ENCODE results near the gene SIRT3. TPM values are rescaled to one million over a fixed set of nuclear protein-coding genes. Genes with fewer than 3 reads are reported as not detected.
A peak's percentile ranks its signal among the peaks of the same experiment; 100 is the strongest.

The SIRT3 gene
- polyA plus RNA-seq = 10 to 100 TPM; 15.9 to 46.7 (median 19.6) TPM
- long read RNA-seq, donor 1, transcript SIRT3-201 (7 exons, 2,543 nt) = major isoform, 5 of 14 reads
- long read RNA-seq, donor 1, partial matches to known transcripts = 5 of 14 reads
- long read RNA-seq, donor 1, other reads (novel, unspliced or antisense) = 0 of 14 reads
- long read RNA-seq, donor 2, partial matches to known transcripts = 0 of 3 reads
- long read RNA-seq, donor 2, other reads (novel, unspliced or antisense) = 0 of 3 reads
- long read RNA-seq, donor 3, partial matches to known transcripts = 0 of 5 reads
- long read RNA-seq, donor 3, other reads (novel, unspliced or antisense) = 0 of 5 reads
- long read RNA-seq, donor 4 = 0 reads
- long read RNA-seq, donor 5, partial matches to known transcripts = 0 of 4 reads
- long read RNA-seq, donor 5, other reads (novel, unspliced or antisense) = 0 of 4 reads
- long read RNA-seq, donor 6, partial matches to known transcripts = 31 of 35 reads
- long read RNA-seq, donor 6, other reads (novel, unspliced or antisense) = 0 of 35 reads
- long read RNA-seq, donor 7 = 0 reads
- long read RNA-seq, donor 8 = 0 reads
- long read RNA-seq, donor 9, partial matches to known transcripts = 0 of 3 reads
- long read RNA-seq, donor 9, other reads (novel, unspliced or antisense) = 0 of 3 reads
- long read RNA-seq, donor 10, partial matches to known transcripts = 0 of 7 reads
- long read RNA-seq, donor 10, other reads (novel, unspliced or antisense) = 0 of 7 reads

- WGBS, 3 donors = 0 to 1% (median 0%) methylated on average over 24 to 70 of the region's 70 CpGs
- Histone ChIP-seq H3K4me3 (ENCODE audit: low read depth in 1 of 3, low read length in 3 of 3) (peak within 1 kb of the TSS; percentile 88 to 100 (median 94)), H3K27me3 (ENCODE audit: control insufficient read depth in 3 of 3, insufficient read depth in 3 of 3, low read length in 3 of 3) (no peaks in the 10 kb centered on the region), H3K36me3 (ENCODE audit: control insufficient read depth in 3 of 3, insufficient read depth in 2 of 3, low read depth in 1 of 3, low read length in 3 of 3) (peaks cover 0 to 26% (median 0%) of the 10 kb centered on the region in 3 donors), H3K9me3 (ENCODE audit: control insufficient read depth in 2 of 2, insufficient read depth in 1 of 2, low read depth in 1 of 2, low read length in 1 of 2) (no peaks in the 10 kb centered on the region), H3K4me1 (ENCODE audit: control insufficient read depth in 3 of 3, insufficient read depth in 2 of 3, low read depth in 1 of 3, low read length in 2 of 3) (peaks cover 2 to 22% (median 2%) of the 10 kb centered on the region in 3 donors), H3K27ac (ENCODE audit: low read depth in 1 of 3, low read length in 2 of 3) (peak within 1 kb of the TSS; percentile 85 to 100 (median 99))
- FAIRE-seq (no peak), DNase-seq (peak; percentile 90 to 92)
These were observed at the start of gene SIRT3 for GRCh38 chr11:235997-236773. SIRT3 (minus strand) TSS chr11:236342; CDS start chr11:236328, 14 bp downstream.

- no peak overlapping the region for H3K4me3 ChIP-seq (ENCODE audit: low read depth in 1 of 3, low read length in 3 of 3)
- peaks cover 1 to 44% (median 4%) of the 10 kb centered on the region in 3 donors for H3K4me1 ChIP-seq (ENCODE audit: control insufficient read depth in 3 of 3, insufficient read depth in 2 of 3, low read depth in 1 of 3, low read length in 2 of 3)
- no peak for FAIRE-seq
- 40 to 83% (median 54%) methylated on average over 7 to 8 of the region's 8 CpGs for WGBS, 3 donors
- peak overlapping the region in 2 of 3 donors; percentile 4 to 28 for H3K27ac ChIP-seq (ENCODE audit: low read depth in 1 of 3, low read length in 2 of 3)
- H3K9me3 ChIP-seq (ENCODE audit: control insufficient read depth in 2 of 2, insufficient read depth in 1 of 2, low read depth in 1 of 2, low read length in 1 of 2) = no peaks in the 10 kb centered on the region
- H3K36me3 ChIP-seq (ENCODE audit: control insufficient read depth in 3 of 3, insufficient read depth in 2 of 3, low read depth in 1 of 3, low read length in 3 of 3) = peaks cover 3 to 59% (median 20%) of the 10 kb centered on the region in 3 donors
- DNase-seq = no peak
- H3K27me3 ChIP-seq (ENCODE audit: control insufficient read depth in 3 of 3, insufficient read depth in 3 of 3, low read length in 3 of 3) = peaks cover 0 to 26% (median 12%) of the 10 kb centered on the region in 3 donors
These were observed 49.7 kb upstream of the SIRT3 start for GRCh38 chr11:285894-286220.

GRCh38 chr11:285021-285893 lies 49.1 kb upstream of the SIRT3 start:
- no peak overlapping the region for H3K4me3 ChIP-seq (ENCODE audit: low read depth in 1 of 3, low read length in 3 of 3)
- 57 to 71% (median 63%) methylated on average over 22 to 29 of the region's 29 CpGs for WGBS, 3 donors
- H3K9me3 ChIP-seq (ENCODE audit: control insufficient read depth in 2 of 2, insufficient read depth in 1 of 2, low read depth in 1 of 2, low read length in 1 of 2) = no peaks in the 10 kb centered on the region
- peaks cover 1 to 42% (median 4%) of the 10 kb centered on the region in 3 donors for H3K4me1 ChIP-seq (ENCODE audit: control insufficient read depth in 3 of 3, insufficient read depth in 2 of 3, low read depth in 1 of 3, low read length in 2 of 3)
- FAIRE-seq = no peak
- H3K27ac ChIP-seq (ENCODE audit: low read depth in 1 of 3, low read length in 2 of 3) = peak overlapping the region in 2 of 3 donors; percentile 28 to 40
- peaks cover 0 to 30% (median 14%) of the 10 kb centered on the region in 3 donors for H3K27me3 ChIP-seq (ENCODE audit: control insufficient read depth in 3 of 3, insufficient read depth in 3 of 3, low read length in 3 of 3)
- DNase-seq = peak in 1 of 2 donors; percentile 19
- H3K36me3 ChIP-seq (ENCODE audit: control insufficient read depth in 3 of 3, insufficient read depth in 2 of 3, low read depth in 1 of 3, low read length in 3 of 3) = peaks cover 3 to 58% (median 23%) of the 10 kb centered on the region in 3 donors

GRCh38 chr11:284105-285020 lies 48.2 kb upstream of the SIRT3 start:
- Histone ChIP-seq H3K27me3 (ENCODE audit: control insufficient read depth in 3 of 3, insufficient read depth in 3 of 3, low read length in 3 of 3) (peaks cover 0 to 32% (median 14%) of the 10 kb centered on the region in 3 donors), H3K4me1 (ENCODE audit: control insufficient read depth in 3 of 3, insufficient read depth in 2 of 3, low read depth in 1 of 3, low read length in 2 of 3) (peaks cover 0 to 33% (median 1%) of the 10 kb centered on the region in 3 donors), H3K27ac (ENCODE audit: low read depth in 1 of 3, low read length in 2 of 3) (peak overlapping the region in 1 of 3 donors; percentile 66), H3K9me3 (ENCODE audit: control insufficient read depth in 2 of 2, insufficient read depth in 1 of 2, low read depth in 1 of 2, low read length in 1 of 2) (no peaks in the 10 kb centered on the region), H3K36me3 (ENCODE audit: control insufficient read depth in 3 of 3, insufficient read depth in 2 of 3, low read depth in 1 of 3, low read length in 3 of 3) (peaks cover 3 to 58% (median 23%) of the 10 kb centered on the region in 3 donors), H3K4me3 (ENCODE audit: low read depth in 1 of 3, low read length in 3 of 3) (peak overlapping the region in 1 of 3 donors; percentile 18)
- DNase-seq (peak in 1 of 2 donors; percentile 31), FAIRE-seq (no peak)
- WGBS, 3 donors = 32 to 69% (median 48%) methylated on average over 17 to 24 of the region's 24 CpGs

GRCh38 chr11:283405-284104 lies 47.4 kb upstream of the SIRT3 start:
- no peak for FAIRE-seq
- Histone ChIP-seq H3K27me3 (ENCODE audit: control insufficient read depth in 3 of 3, insufficient read depth in 3 of 3, low read length in 3 of 3) (peaks cover 0 to 32% (median 14%) of the 10 kb centered on the region in 3 donors), H3K27ac (ENCODE audit: low read depth in 1 of 3, low read length in 2 of 3) (peak overlapping the region in 1 of 3 donors; percentile 66), H3K36me3 (ENCODE audit: control insufficient read depth in 3 of 3, insufficient read depth in 2 of 3, low read depth in 1 of 3, low read length in 3 of 3) (peaks cover 3 to 58% (median 23%) of the 10 kb centered on the region in 3 donors), H3K9me3 (ENCODE audit: control insufficient read depth in 2 of 2, insufficient read depth in 1 of 2, low read depth in 1 of 2, low read length in 1 of 2) (no peaks in the 10 kb centered on the region), H3K4me3 (ENCODE audit: low read depth in 1 of 3, low read length in 3 of 3) (peak overlapping the region in 1 of 3 donors; percentile 18), H3K4me1 (ENCODE audit: control insufficient read depth in 3 of 3, insufficient read depth in 2 of 3, low read depth in 1 of 3, low read length in 2 of 3) (peaks cover 0 to 34% (median 1%) of the 10 kb centered on the region in 3 donors)
- peak in 1 of 2 donors; percentile 24 for DNase-seq
- 14 to 64% (median 38%) methylated on average over 23 of the region's 23 CpGs for WGBS, 3 donors

- FAIRE-seq = no peak
- Histone ChIP-seq H3K9me3 (ENCODE audit: control insufficient read depth in 2 of 2, insufficient read depth in 1 of 2, low read depth in 1 of 2, low read length in 1 of 2) (no peaks in the 10 kb centered on the region), H3K4me1 (ENCODE audit: control insufficient read depth in 3 of 3, insufficient read depth in 2 of 3, low read depth in 1 of 3, low read length in 2 of 3) (peaks cover 0 to 36% (median 1%) of the 10 kb centered on the region in 3 donors), H3K36me3 (ENCODE audit: control insufficient read depth in 3 of 3, insufficient read depth in 2 of 3, low read depth in 1 of 3, low read length in 3 of 3) (peaks cover 3 to 58% (median 23%) of the 10 kb centered on the region in 3 donors), H3K4me3 (ENCODE audit: low read depth in 1 of 3, low read length in 3 of 3) (peak overlapping the region in 2 of 3 donors; percentile 51 to 91), H3K27ac (ENCODE audit: low read depth in 1 of 3, low read length in 2 of 3) (peak overlapping the region; percentile 30 to 97 (median 34)), H3K27me3 (ENCODE audit: control insufficient read depth in 3 of 3, insufficient read depth in 3 of 3, low read length in 3 of 3) (peaks cover 0 to 27% (median 14%) of the 10 kb centered on the region in 3 donors)
- 17 to 50% (median 33%) methylated on average over 10 to 12 of the region's 13 CpGs for WGBS, 3 donors
- DNase-seq = peak in 1 of 2 donors; percentile 69
These were observed 46.7 kb upstream of the SIRT3 start for GRCh38 chr11:282630-283360.
